22Rv1 (cell line): ENCODE data around the gene PSG4.
"Not testable (repeated sequence)": the region's sequence is repeated elsewhere in the genome, so short reads cannot be mapped to it uniquely, and the experiment has no call there.

Experiments used
- H3K27ac ChIP-seq: fragments of 450-650 bp; 2 replicates; pipeline ENCODE4 v1.5.1; 2017
- CTCF ChIP-seq: fragments of 450-650 bp; IDR thresholded peaks from 2 replicates; pipeline ENCODE4 v1.5.1; 2017; ENCODE audit warnings: mild to moderate bottlenecking
- ZFX ChIP-seq: fragments of 450-650 bp; IDR thresholded peaks from 2 replicates; pipeline ENCODE4 v1.6.1; 2017; ENCODE audit warnings: antibody characterized with exemption, borderline replicate concordance

The PSG4 gene

DNA sequence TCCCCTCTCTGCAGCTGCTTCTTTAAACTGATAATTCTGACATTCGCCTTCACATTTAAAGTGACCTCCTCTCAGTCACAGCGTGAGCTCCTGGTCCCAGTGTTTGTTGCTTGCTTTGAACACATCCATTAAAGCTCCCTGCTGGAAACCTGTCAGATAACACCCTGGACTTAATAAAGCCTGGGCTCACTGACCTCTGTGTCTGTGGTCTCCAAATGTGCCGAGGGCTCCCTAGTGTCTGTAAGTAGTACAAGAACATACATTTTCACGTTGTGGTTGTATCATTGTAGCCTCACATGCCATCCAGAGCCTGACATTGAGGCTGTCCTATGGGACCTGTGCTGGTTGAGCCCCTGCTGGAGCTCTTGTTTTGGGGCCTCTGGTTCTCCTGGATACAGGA, 2.6 kb upstream of the PSG4 start:
- no peak overlapping the region for H3K27ac ChIP-seq
- TF ChIP-seq CTCF (no peak), ZFX (no peak)

DNA sequence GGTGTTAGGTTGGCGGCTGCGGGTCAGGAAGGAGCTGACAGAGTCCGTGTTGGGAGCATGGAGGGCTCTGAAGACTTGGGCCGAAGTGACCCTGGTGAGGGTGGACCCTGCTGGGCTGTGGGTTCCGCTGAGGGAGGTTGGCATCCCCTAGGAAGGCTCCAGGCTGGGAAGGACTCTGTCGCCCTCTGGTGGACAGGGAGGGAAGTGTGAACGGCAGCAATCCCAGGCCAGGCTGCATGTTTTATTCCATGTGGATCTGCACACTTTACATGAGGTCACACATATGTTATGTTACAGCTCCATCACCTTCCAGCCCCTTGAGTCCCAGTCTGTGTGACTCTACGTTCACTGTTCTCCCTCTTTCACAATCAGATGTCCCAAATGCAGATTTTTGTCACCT, 1.7 kb upstream of the PSG4 start:
- H3K27ac ChIP-seq = not testable (repeated sequence)

GRCh38 chr19:43203611-43204010, 1.8 kb downstream of the PSG4 start:
- H3K27ac ChIP-seq = not testable (repeated sequence)

DNA sequence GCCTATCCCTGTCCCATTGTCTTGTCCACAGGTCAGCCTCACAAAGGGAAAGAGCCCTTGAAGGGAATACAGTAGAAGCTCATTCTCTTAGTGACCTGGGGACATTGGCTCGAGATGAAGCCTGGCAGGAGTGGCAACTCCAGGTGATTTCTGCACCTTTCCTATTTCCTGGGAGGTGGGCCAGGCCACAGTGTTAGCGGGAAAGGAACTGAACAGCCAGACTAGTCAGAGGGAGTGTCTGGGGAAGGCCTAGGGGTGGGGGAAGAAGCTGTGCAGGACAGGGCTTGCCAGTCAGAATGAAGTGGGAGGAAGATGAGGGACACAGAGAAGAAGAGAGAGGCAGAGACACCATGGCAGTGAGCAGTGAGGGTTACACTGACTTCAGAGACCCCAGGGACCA, 3.5 kb downstream of the PSG4 start:
- H3K27ac ChIP-seq = not testable (repeated sequence)

- not testable (repeated sequence) for H3K27ac ChIP-seq
These were observed 4.1 kb downstream of the PSG4 start for GRCh38 chr19:43201337-43201801.

GRCh38 chr19:43198686-43199419, 6.6 kb downstream of the PSG4 start:
- H3K27ac ChIP-seq = not testable (repeated sequence)

- H3K27ac ChIP-seq = not testable (repeated sequence)
These were observed 7.6 kb downstream of the PSG4 start for GRCh38 chr19:43197666-43198397.

DNA sequence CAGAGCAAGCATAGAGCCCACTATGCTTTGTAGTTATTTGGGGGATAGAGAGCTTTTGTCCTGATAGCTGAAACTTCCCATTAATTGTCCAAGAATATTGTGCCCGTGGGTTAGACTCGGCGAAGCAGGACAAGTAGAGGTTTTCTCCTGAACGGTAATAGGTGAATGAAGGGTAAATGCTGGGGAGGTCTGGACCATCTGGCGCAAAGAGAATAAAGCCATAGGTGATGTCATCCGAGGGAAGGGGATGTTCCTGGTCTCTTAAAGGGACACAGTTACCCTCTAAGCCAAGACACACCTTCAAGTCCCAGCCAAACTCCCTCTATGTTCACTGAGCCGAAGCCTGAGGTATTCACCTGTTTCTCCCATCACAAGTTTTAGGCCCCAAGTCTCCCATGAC, 11.0 kb downstream of the PSG4 start:
- not testable (repeated sequence) for H3K27ac ChIP-seq

DNA sequence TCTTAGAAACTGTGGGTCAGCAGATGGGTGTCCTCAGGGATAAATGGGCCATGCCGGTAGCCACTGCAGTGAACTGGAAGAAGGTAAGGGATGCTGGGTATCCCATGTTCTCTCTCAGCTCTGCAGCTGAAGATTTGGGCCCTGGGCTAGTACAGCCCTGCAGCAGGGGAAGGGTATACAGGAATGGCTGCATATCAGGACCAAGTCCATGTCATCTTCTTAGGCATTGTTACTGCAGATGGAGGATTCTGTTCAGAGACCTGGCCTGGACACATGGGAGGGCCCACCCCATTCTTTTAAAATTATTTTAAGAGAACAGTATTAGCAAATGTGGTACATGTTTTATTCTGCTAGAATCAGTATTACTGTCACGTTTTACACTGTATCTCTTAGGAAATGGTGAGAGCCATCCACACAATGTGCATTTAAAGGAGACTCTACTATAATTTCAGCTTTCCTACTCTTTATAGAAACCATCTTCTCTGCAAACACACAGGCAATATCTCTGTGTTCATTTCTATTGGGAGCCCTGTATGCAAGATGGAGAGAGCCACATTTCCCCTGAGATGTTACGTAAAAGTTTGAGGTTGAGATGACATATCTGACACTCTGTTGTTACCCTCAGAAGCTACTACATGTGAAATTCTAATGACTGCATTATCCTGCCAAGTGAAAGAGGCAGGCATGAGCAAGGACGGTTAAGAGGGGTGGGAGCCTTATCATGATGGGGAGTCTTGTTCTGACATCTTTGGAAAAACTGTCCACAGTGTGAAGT, 12.9 kb downstream of the PSG4 start:
- not testable (repeated sequence) for H3K27ac ChIP-seq

- TF ChIP-seq CTCF = peak; percentile 41
- H3K27ac ChIP-seq = not testable (repeated sequence)
These were observed 17.3 kb downstream of the PSG4 start for GRCh38 chr19:43188092-43188491.

GRCh38 chr19:43186311-43186935, 19.0 kb downstream of the PSG4 start, which contains the start of gene PSG5:
Gene PSG5, minus strand, starts transcription at chr19:43186536. Its CDS starts 131 bp downstream, at chr19:43186405.
- not testable (repeated sequence) for H3K27ac ChIP-seq

GRCh38 chr19:43181869-43182771, 23.3 kb downstream of the PSG4 start:
- H3K27ac ChIP-seq = not testable (repeated sequence)
